Measurements from ENCODE around the gene CLHC1.

- TF ChIP-seq POLR2A (IDR thresholded peaks at IDR 0.05; ENCODE audit: low read depth) (no peak), CTCF (IDR thresholded peaks at IDR 0.05) (no peak)
Measured at GRCh38 chr2:55154525-55155030, 77.5 kb downstream of the CLHC1 start.
